HCT116 (cell line): ENCODE results near the gene ATP13A2. TPM values are rescaled to one million over a fixed set of nuclear protein-coding genes. Genes with fewer than 3 reads are reported as not detected.

Source experiments
- ATAC-seq: fragments of 200-7000 bp; cut with Tn5 transposase; 2 replicates; pipeline ENCODE4 v1.9.1; 2020; ENCODE audit warnings: mild to moderate bottlenecking, moderate library complexity
- BruUV-seq: library from RNA; stranded (reverse); fragments of 400-500 nt; replicated peaks from 2 replicates; lab custom pipeline; 2021; lab: Mats Ljungman, UMichigan
- CTCF ChIA-PET: fragments of 300-600 bp; sonication (Branson Sonifier 250); formaldehyde crosslinking; loops from one replicate; lab custom pipeline; 2021; ENCODE audit warnings: antibody characterized with exemption; lab: Charles Lee
- POLR2A ChIA-PET: fragments of 300-600, 350-600 bp; sonication (Branson Sonifier 250); formaldehyde crosslinking; loops from one replicate; lab custom pipeline; 2021; ENCODE audit warnings: antibody characterized with exemption; lab: Charles Lee
- RAD21 ChIA-PET, 2 experiments: fragments of 300-600 bp; sonication (Branson Sonifier 250); formaldehyde crosslinking; loops; one replicate each; lab custom pipeline; 2023; ENCODE audit warnings: low total read pairs in 2 of 2; ENCODE audit not compliant: uncharacterized antibody in 2 of 2, unreplicated experiment in 2 of 2, low non-redundant PET in 1 of 2; lab: Charles Lee
- DNase-seq: peaks from one replicate; pipeline ENCODE4 v3.0.0-alpha.2; 2010; ENCODE audit warnings: low read depth, low spot score
- H2AFZ ChIP-seq: fragments of 200-600 bp; shearing (Covaris generic), sonication (generic); 2 replicates; pipeline ENCODE4 v1.6.1; 2017; ENCODE audit warnings: low read depth, mixed run types, mixed read lengths, antibody characterized with exemption, low read length; ENCODE audit not compliant: poor library complexity, severe bottlenecking
- H3K27ac ChIP-seq: 2 replicates; pipeline ENCODE4 v1.5.1; 2012; ENCODE audit warnings: low read depth, low read length
- H3K27me3 ChIP-seq: fragments of 200-600 bp; sonication (generic); 2 replicates; pipeline ENCODE4 v1.6.1; 2016; ENCODE audit warnings: mixed run types, low read length, mixed read lengths; ENCODE audit not compliant: insufficient read depth
- H3K36me3 ChIP-seq, 2 experiments: fragments of 200-500 bp in 1 of 2; fragments of 200-600 bp in 1 of 2; sonication (Bioruptor generic) in 1 of 2; sonication (generic) in 1 of 2; 2 replicates each; pipeline versions ENCODE4 v1.5.1 to v1.6.1; 2014 to 2016; ENCODE audit warnings: low read length in 2 of 2, inconsistent platforms in 1 of 2, mixed read lengths in 1 of 2, mixed run types in 1 of 2; ENCODE audit not compliant: insufficient read depth in 2 of 2, control insufficient read depth in 1 of 2
- H3K4me1 ChIP-seq, 2 experiments: fragments of 200-600 bp in 1 of 2; sonication (generic) in 1 of 2; 2 replicates each; pipeline versions ENCODE4 v1.5.1 to v1.6.1; 2012 to 2017; ENCODE audit warnings: low read length in 2 of 2, inconsistent platforms in 1 of 2, mild to moderate bottlenecking in 1 of 2, mixed read lengths in 1 of 2, mixed run types in 1 of 2, moderate library complexity in 1 of 2; ENCODE audit not compliant: insufficient read depth in 2 of 2, control insufficient read depth in 1 of 2
- H3K4me2 ChIP-seq: fragments of 200-600 bp; sonication (generic); 2 replicates; pipeline ENCODE4 v1.6.1; 2017; ENCODE audit warnings: mixed run types, low read length, mixed read lengths
- H3K4me3 ChIP-seq, 2 experiments: fragments of 200-600 bp in 1 of 2; sonication (generic) in 1 of 2; replicated peaks in 1 of 2; 2 replicates each; pipeline ENCODE4 v1.5.1; 2011 to 2016; ENCODE audit warnings: low read length in 2 of 2, control low read depth in 1 of 2, low read depth in 1 of 2, mild to moderate bottlenecking in 1 of 2, mixed read lengths in 1 of 2, mixed run types in 1 of 2
- H3K79me2 ChIP-seq: fragments of 200-600 bp; sonication (generic); 2 replicates; pipeline ENCODE4 v1.6.1; 2017; ENCODE audit warnings: mild to moderate bottlenecking, mixed run types, low read length, moderate library complexity, mixed read lengths; ENCODE audit not compliant: insufficient read depth
- H3K9ac ChIP-seq: fragments of 200-600 bp; sonication (generic); 2 replicates; pipeline ENCODE4 v1.6.1; 2016; ENCODE audit warnings: low read length, mixed read lengths
- H3K9me2 ChIP-seq: fragments of 200-600 bp; sonication (generic), shearing (Covaris generic); 2 replicates; pipeline ENCODE4 v1.6.1; 2017; ENCODE audit warnings: mixed run types, mild to moderate bottlenecking, moderate library complexity; ENCODE audit not compliant: insufficient read depth
- H3K9me3 ChIP-seq, 2 experiments: fragments of 200-500 bp in 1 of 2; fragments of 200-600 bp in 1 of 2; sonication (Bioruptor generic) in 1 of 2; sonication (generic) in 1 of 2; 2 replicates each; pipeline ENCODE4 v1.6.1; 2014 to 2017; ENCODE audit warnings: low read length in 2 of 2, mixed read lengths in 2 of 2, inconsistent platforms in 1 of 2, low read depth in 1 of 2, mild to moderate bottlenecking in 1 of 2, mixed run types in 1 of 2, moderate library complexity in 1 of 2; ENCODE audit not compliant: control insufficient read depth in 1 of 2, insufficient read depth in 1 of 2
- H4K20me1 ChIP-seq: fragments of 200-600 bp; sonication (generic), shearing (Covaris generic); 2 replicates; pipeline ENCODE4 v1.6.1; 2017; ENCODE audit warnings: mixed run types, mild to moderate bottlenecking, moderate library complexity; ENCODE audit not compliant: insufficient read depth
- CBX3 ChIP-seq: IDR thresholded peaks from 2 replicates; pipeline ENCODE4 v1.6.1; 2012; ENCODE audit warnings: low read depth
- CEBPB ChIP-seq: IDR thresholded peaks from 2 replicates; pipeline ENCODE4 v1.6.1; 2012; ENCODE audit warnings: low read depth
- CTCF ChIP-seq, 3 experiments: fragments of 200-600 bp in 1 of 3; sonication (generic) in 1 of 3; IDR thresholded peaks in 2 of 3; conservative IDR thresholded peaks in 1 of 3; 2 replicates each; pipeline ENCODE4 v1.5.1; 2012 to 2017; ENCODE audit warnings: low read depth in 2 of 3, low read length in 2 of 3, antibody characterized with exemption in 1 of 3, borderline replicate concordance in 1 of 3, control low read depth in 1 of 3, mild to moderate bottlenecking in 1 of 3, mixed read lengths in 1 of 3, mixed run types in 1 of 3, moderate library complexity in 1 of 3; ENCODE audit not compliant: insufficient read depth in 1 of 3
- EGR1 ChIP-seq: IDR thresholded peaks from 2 replicates; pipeline ENCODE4 v1.6.1; 2012; ENCODE audit warnings: low read depth
- EZH2 ChIP-seq: fragments of 200-600 bp; sonication (generic); IDR thresholded peaks from 2 replicates; pipeline ENCODE4 v1.6.1; 2017; ENCODE audit warnings: antibody characterized with exemption, mixed run types
- EZH2phosphoT487 ChIP-seq: fragments of 200-600 bp; IDR thresholded peaks from 2 replicates; pipeline ENCODE4 v1.6.1; 2018; ENCODE audit warnings: antibody characterized with exemption, borderline replicate concordance
- JUND ChIP-seq: IDR thresholded peaks from 2 replicates; pipeline ENCODE4 v1.6.1; 2012
- MAX ChIP-seq: IDR thresholded peaks from 2 replicates; pipeline ENCODE4 v1.6.1; 2012
- POLR2A ChIP-seq: IDR thresholded peaks from 2 replicates; pipeline ENCODE4 v1.7.0; 2011; ENCODE audit warnings: borderline replicate concordance; ENCODE audit not compliant: insufficient read depth, insufficient read length; ENCODE audit errors: extremely low read depth
- REST ChIP-seq: IDR thresholded peaks from 2 replicates; pipeline ENCODE4 v1.6.1; 2012; ENCODE audit warnings: low read depth
- SP1 ChIP-seq: IDR thresholded peaks from 2 replicates; pipeline ENCODE4 v1.6.1; 2012; ENCODE audit warnings: low read depth
- SRF ChIP-seq: IDR thresholded peaks from 2 replicates; pipeline ENCODE4 v1.6.1; 2012; ENCODE audit warnings: low read depth
- TCF7L2 ChIP-seq: IDR thresholded peaks from 2 replicates; pipeline ENCODE4 v1.7.0; 2011; ENCODE audit warnings: borderline replicate concordance, inconsistent platforms; ENCODE audit not compliant: insufficient read depth, insufficient read length; ENCODE audit errors: extremely low read depth
- YY1 ChIP-seq: IDR thresholded peaks from 2 replicates; pipeline ENCODE4 v1.6.1; 2011; ENCODE audit warnings: low read length, low read depth, moderate library complexity, mild to moderate bottlenecking; ENCODE audit not compliant: insufficient replicate concordance; ENCODE audit errors: extremely low read depth
- ZFX ChIP-seq: fragments of 450-650 bp; IDR thresholded peaks from 2 replicates; pipeline ENCODE4 v1.6.1; 2017
- intact Hi-C: fragments of 100-400 bp; cut with micrococcal nuclease; formaldehyde crosslinking; loops from 2 replicates; pipeline ENCODE4 v1.10.0; 2022
- total RNA-seq: library from RNA; stranded (reverse); gene quantifications from one replicate; pipeline ENCODE4 v1.2.1, GENCODE V29; 2021; ENCODE audit not compliant: unreplicated experiment
- TF ChIP-seq, protein P1 (sequence below): IDR thresholded peaks from 2 replicates; pipeline ENCODE4 v1.6.1; 2012

The ATP13A2 gene
- total RNA-seq, 1 experiment from 2014 or later = 60.5 TPM

DNA sequence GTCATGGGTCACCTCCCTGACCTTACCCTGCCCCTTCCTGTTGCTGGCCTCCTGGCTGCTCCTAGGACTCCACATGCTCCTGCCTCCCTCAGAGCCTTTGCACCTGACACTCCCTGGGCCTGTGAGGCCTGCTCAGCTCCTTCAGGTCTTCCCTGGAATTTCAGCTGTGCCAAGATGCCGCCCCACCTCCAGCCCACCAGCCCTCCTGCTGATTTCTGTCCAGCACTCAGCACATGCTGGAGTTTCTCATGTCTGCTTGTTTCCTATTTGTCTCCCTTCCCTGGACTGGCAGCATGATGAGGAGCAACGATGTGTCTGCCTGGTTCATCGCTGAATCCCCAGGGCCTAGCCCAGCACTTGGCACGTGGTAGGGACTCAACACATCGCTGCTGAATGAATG is 34.4 kb downstream of the ATP13A2 start (continued):
- TF ChIP-seq, protein P1, sequence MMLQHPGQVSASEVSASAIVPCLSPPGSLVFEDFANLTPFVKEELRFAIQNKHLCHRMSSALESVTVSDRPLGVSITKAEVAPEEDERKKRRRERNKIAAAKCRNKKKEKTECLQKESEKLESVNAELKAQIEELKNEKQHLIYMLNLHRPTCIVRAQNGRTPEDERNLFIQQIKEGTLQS = no peak

DNA sequence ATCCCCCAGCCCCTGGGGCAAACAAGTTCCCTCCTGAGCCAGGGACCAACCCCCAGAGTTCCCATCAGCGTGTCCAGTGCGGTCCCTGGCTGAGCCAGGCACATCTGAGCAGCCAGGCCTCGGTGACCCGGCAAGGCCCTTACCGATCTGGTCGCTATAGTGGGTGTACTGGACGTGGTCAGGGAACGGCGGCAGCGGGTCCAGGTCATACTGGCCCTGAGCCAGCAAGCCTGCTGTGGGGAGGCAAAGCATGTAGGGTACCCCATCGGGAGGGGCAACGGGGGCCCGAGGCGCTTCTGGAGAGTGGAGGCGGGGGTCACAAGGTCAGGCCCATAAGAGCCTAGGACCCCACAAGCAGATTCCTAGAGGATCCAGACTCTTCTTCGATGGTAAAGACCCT is 34.8 kb downstream of the ATP13A2 start:
- Histone ChIP-seq H3K36me3 (peaks cover 0 to 8% of the 10 kb centered on the region in 2 experiments; a peak in 2 of 4 replicates), H3K4me1 (peaks cover 23 to 38% of the 10 kb centered on the region in 2 experiments), H3K9me2 (no peaks in the 10 kb centered on the region), H3K4me2 (no peak overlapping the region), H3K9ac (no peak overlapping the region), H3K9me3 (no peaks in the 10 kb centered on the region), H3K27ac (no peak overlapping the region), H4K20me1 (no peaks in the 10 kb centered on the region), H2AFZ (no peak overlapping the region), H3K4me3 (no peak overlapping the region), H3K79me2 (peaks cover 30% of the 10 kb centered on the region; the same call in 1 of the 2 replicates), H3K27me3 (no peaks in the 10 kb centered on the region)
- CTCF ChIA-PET = no interaction called here
- RAD21 ChIA-PET = no interaction called here
- intact Hi-C loops = no loop called here
- BruUV-seq = no TSS peak
- DNase-seq (no peak), ATAC-seq (no peak)
- POLR2A ChIA-PET = no interaction called here
- TF ChIP-seq ZFX = no peak
- TF ChIP-seq, protein P1 = no peak
- no peak for TF ChIP-seq EZH2
- TF ChIP-seq YY1 = no peak
- no peak for TF ChIP-seq EZH2phosphoT487
- TF ChIP-seq TCF7L2 = no peak
- TF ChIP-seq EGR1 = no peak
- no peak for TF ChIP-seq CBX3
- no peak for TF ChIP-seq JUND
- no peak for TF ChIP-seq POLR2A
- TF ChIP-seq REST = no peak
- no peak for TF ChIP-seq CTCF (IDR thresholded peaks at IDR 0.05 in 2 of 3, conservative IDR thresholded peaks at IDR 0.05 in 1 of 3; ENCODE audit: borderline replicate concordance in 1 of 3, insufficient read depth in 1 of 3, low read depth in 2 of 3, low read length in 2 of 3)
- TF ChIP-seq MAX = no peak
- no peak for TF ChIP-seq SP1
- no peak for TF ChIP-seq CEBPB
- no peak for TF ChIP-seq SRF
